PC-9 (cell line): Measurements from ENCODE around the gene ZNF467.

Experiments
- CTCF ChIP-seq: fragments of 200-600 bp; sonication (generic); conservative IDR thresholded peaks from 2 replicates; pipeline ENCODE4 v1.6.1; 2017; ENCODE audit warnings: mixed run types, antibody characterized with exemption, mild to moderate bottlenecking, moderate library complexity
- EZH2 ChIP-seq: fragments of 200-600 bp; sonication (generic); IDR thresholded peaks from 2 replicates; pipeline ENCODE4 v1.8.0; 2017; ENCODE audit warnings: antibody characterized with exemption, low read depth

- peak; percentile 96 for TF ChIP-seq CTCF
- TF ChIP-seq EZH2, result no peak
These were observed 31.2 kb downstream of the ZNF467 start for GRCh38 chr7:149742075-149742701.
